Uterus (tissue), 2 donors: ENCODE measurements around the gene R3HDM2.

Experiments used
- CTCF ChIP-seq, 4 experiments: fragments of 200-600 bp in 2 of 4; fragments of 450-650 bp in 2 of 4; sonication (generic) in 2 of 4; IDR thresholded peaks; one replicate each; pipeline ENCODE4 v1.5.1; 2016 to 2019; ENCODE audit warnings: antibody characterized with exemption in 4 of 4, mild to moderate bottlenecking in 2 of 4, moderate library complexity in 1 of 4
- POLR2A ChIP-seq, 2 donors: fragments of 450-650 bp; IDR thresholded peaks; one replicate each; pipeline ENCODE4 v1.6.1; 2016; ENCODE audit warnings: antibody characterized with exemption in 2 of 2, mild to moderate bottlenecking in 1 of 2, moderate library complexity in 1 of 2

GRCh38 chr12:57465747-57466505, 35.1 kb upstream of the R3HDM2 start:
- no peak for TF ChIP-seq CTCF (IDR thresholded peaks at IDR 0.05)
- no peak for TF ChIP-seq POLR2A (IDR thresholded peaks at IDR 0.05)
